ENCODE data around the gene CRYL1.

The CRYL1 gene

DNA sequence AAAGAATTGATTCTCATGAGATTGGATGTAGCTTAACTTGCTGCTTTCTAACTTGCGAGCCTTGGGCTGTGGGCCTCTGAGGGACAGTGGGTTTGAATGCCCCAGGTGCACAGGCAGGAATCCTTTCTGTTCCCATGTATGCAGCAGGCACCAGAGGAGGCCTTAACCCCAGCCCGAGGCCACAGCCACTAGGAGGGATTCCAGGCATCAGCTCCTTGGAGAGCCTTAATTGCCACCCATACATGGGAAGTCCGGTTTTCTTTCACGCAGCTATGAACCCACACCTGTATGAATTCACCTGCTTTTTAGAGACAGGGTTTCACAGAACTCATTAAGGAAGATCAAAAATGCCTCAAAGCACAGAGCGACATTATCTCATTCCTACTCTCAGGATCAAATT lies 117.9 kb downstream of the CRYL1 start:
- Histone ChIP-seq H3K79me2 (ENCODE audit: insufficient read depth, low read length) (no peaks in the 10 kb centered on the region), H3F3A (ENCODE audit: insufficient read depth) (no peaks in the 10 kb centered on the region), H3K27me3 (ENCODE audit: low read length) (no peaks in the 10 kb centered on the region), H3K9me2 (replicated peaks; ENCODE audit: insufficient read depth, low read length) (no peaks in the 10 kb centered on the region), H3K27ac (ENCODE audit: low read depth, low read length) (no peak overlapping the region), H2AFZ (ENCODE audit: low read depth, low read length, severe bottlenecking) (no peak overlapping the region), H3K4me3 (ENCODE audit: insufficient read depth, low read length, poor library complexity, severe bottlenecking) (no peak overlapping the region), H4K20me1 (ENCODE audit: low read depth, low read length) (no peaks in the 10 kb centered on the region), H3K9me3 (ENCODE audit: insufficient read depth, low read length) (no peaks in the 10 kb centered on the region), H3K4me2 (ENCODE audit: low read depth, low read length, poor library complexity, severe bottlenecking) (no peak overlapping the region), H3K9ac (ENCODE audit: low read length) (no peak overlapping the region), H3K36me3 (ENCODE audit: low read length) (no peaks in the 10 kb centered on the region)
- TF ChIP-seq CTCF (IDR thresholded peaks at IDR 0.05; ENCODE audit: insufficient read depth, low read length, poor library complexity, severe bottlenecking) (no peak), EZH2phosphoT487 (conservative IDR thresholded peaks at IDR 0.05; ENCODE audit: low read length) (no peak)

DNA sequence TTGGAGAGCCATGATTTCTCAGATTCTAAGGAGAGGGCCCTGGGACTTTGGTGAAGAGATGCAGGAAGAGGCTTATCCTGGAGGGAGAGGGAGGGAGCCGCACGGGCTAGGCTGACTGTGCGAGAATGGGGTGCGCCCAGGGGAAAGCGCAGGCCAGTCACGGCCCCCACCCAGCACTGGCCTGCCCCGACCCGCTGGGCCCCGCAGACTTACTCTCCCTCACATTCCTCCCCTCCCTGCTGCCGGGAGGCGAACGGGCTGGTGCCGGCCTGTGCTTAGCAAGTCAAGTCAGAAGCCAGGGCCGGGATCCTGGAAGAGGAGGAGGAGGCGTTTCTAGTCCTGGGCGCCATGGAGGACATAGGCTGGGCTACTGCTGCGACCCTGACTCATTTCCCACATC lies 120.0 kb downstream of the CRYL1 start:
- H3K27ac ChIP-seq (ENCODE audit: low read depth, low read length): no peak overlapping the region
- H3K9me3 ChIP-seq (ENCODE audit: insufficient read depth, low read length): no peaks in the 10 kb centered on the region
- no peak overlapping the region for H2AFZ ChIP-seq (ENCODE audit: low read depth, low read length, severe bottlenecking)
- H3F3A ChIP-seq (ENCODE audit: insufficient read depth): no peaks in the 10 kb centered on the region
- TF ChIP-seq EZH2phosphoT487 (conservative IDR thresholded peaks at IDR 0.05; ENCODE audit: low read length): no peak
- no peak for TF ChIP-seq CTCF (IDR thresholded peaks at IDR 0.05; ENCODE audit: insufficient read depth, low read length, poor library complexity, severe bottlenecking)
- H4K20me1 ChIP-seq (ENCODE audit: low read depth, low read length): no peaks in the 10 kb centered on the region
- no peak overlapping the region for H3K4me3 ChIP-seq (ENCODE audit: insufficient read depth, low read length, poor library complexity, severe bottlenecking)
- H3K79me2 ChIP-seq (ENCODE audit: insufficient read depth, low read length): no peaks in the 10 kb centered on the region
- H3K9ac ChIP-seq (ENCODE audit: low read length): no peak overlapping the region
- H3K27me3 ChIP-seq (ENCODE audit: low read length): no peaks in the 10 kb centered on the region
- H3K9me2 ChIP-seq (replicated peaks; ENCODE audit: insufficient read depth, low read length): no peaks in the 10 kb centered on the region
- H3K36me3 ChIP-seq (ENCODE audit: low read length): no peaks in the 10 kb centered on the region
- H3K4me2 ChIP-seq (ENCODE audit: low read depth, low read length, poor library complexity, severe bottlenecking): no peak overlapping the region

GRCh38 chr13:20404488-20405222 lies 121.0 kb downstream of the CRYL1 start:
- no peaks in the 10 kb centered on the region for H3K9me3 ChIP-seq (ENCODE audit: insufficient read depth, low read length)
- H3K79me2 ChIP-seq (ENCODE audit: insufficient read depth, low read length): no peaks in the 10 kb centered on the region
- no peaks in the 10 kb centered on the region for H3K9me2 ChIP-seq (replicated peaks; ENCODE audit: insufficient read depth, low read length)
- H2AFZ ChIP-seq (ENCODE audit: low read depth, low read length, severe bottlenecking): no peak overlapping the region
- H3F3A ChIP-seq (ENCODE audit: insufficient read depth): no peaks in the 10 kb centered on the region
- H3K4me3 ChIP-seq (ENCODE audit: insufficient read depth, low read length, poor library complexity, severe bottlenecking): no peak overlapping the region
- H3K4me2 ChIP-seq (ENCODE audit: low read depth, low read length, poor library complexity, severe bottlenecking): no peak overlapping the region
- no peak for TF ChIP-seq EZH2phosphoT487 (conservative IDR thresholded peaks at IDR 0.05; ENCODE audit: low read length)
- no peak for TF ChIP-seq CTCF (IDR thresholded peaks at IDR 0.05; ENCODE audit: insufficient read depth, low read length, poor library complexity, severe bottlenecking)
- no peak overlapping the region for H3K27ac ChIP-seq (ENCODE audit: low read depth, low read length)
- H4K20me1 ChIP-seq (ENCODE audit: low read depth, low read length): no peaks in the 10 kb centered on the region
- H3K27me3 ChIP-seq (ENCODE audit: low read length): no peaks in the 10 kb centered on the region
- H3K36me3 ChIP-seq (ENCODE audit: low read length): no peaks in the 10 kb centered on the region
- H3K9ac ChIP-seq (ENCODE audit: low read length): no peak overlapping the region

Data from SU-DHL-6 (cell line).